ENCODE data around the gene NDUFC2. TPM values are rescaled to one million over a fixed set of nuclear protein-coding genes. Genes with fewer than 3 reads are reported as not detected.

Gene NDUFC2
- total and polyA plus RNA-seq, 2 experiments from 2014 or later: 122 to 711 TPM

- peaks cover 3% of the 10 kb centered on the region for H3K4me1 ChIP-seq (ENCODE audit: insufficient read depth)
- H3K4me3 Mint-ChIP-seq: no peak overlapping the region
- no peak overlapping the region for H3K27ac Mint-ChIP-seq
- no peaks in the 10 kb centered on the region for H3K79me2 ChIP-seq (replicated peaks; ENCODE audit: insufficient read depth)
- peak; percentile 24 for DNase-seq (ENCODE audit: low spot score)
- ATAC-seq: peak; percentile 45
- no peaks in the 10 kb centered on the region for H3K36me3 ChIP-seq (ENCODE audit: insufficient read depth)
- 0 out of 2 replicates have a peak, but pooled peaks cover 2% of the 10 kb centered on the region for H3F3A ChIP-seq (replicated peaks; ENCODE audit: low read depth)
- H3K4me1 Mint-ChIP-seq: peaks cover 17% of the 10 kb centered on the region
- no peak overlapping the region for H3K4me3 ChIP-seq
- H3K27ac ChIP-seq (ENCODE audit: low read depth): no peak overlapping the region
- H3K27me3 ChIP-seq (ENCODE audit: insufficient read depth): no peaks in the 10 kb centered on the region
- H3K9me2 ChIP-seq (ENCODE audit: insufficient read depth): peaks cover 6% of the 10 kb centered on the region; the same call in 1 of the 2 replicates
- H3K4me2 ChIP-seq: no peak overlapping the region
- no peaks in the 10 kb centered on the region for H4K20me1 ChIP-seq (replicated peaks; ENCODE audit: insufficient read depth)
- 0 out of 4 replicates have a peak, but pooled peaks of 1 of the 2 experiments have one; percentile 15 for TF ChIP-seq CTCF (conservative IDR thresholded peaks at IDR 0.05; ENCODE audit: low read depth in 2 of 2)
- no peak for TF ChIP-seq POLR2AphosphoS5 (IDR thresholded peaks at IDR 0.05; ENCODE audit: low read depth)
- TF ChIP-seq ETS1 (IDR thresholded peaks at IDR 0.05): no peak
- H3K9me3 Mint-ChIP-seq: no peaks in the 10 kb centered on the region
- no peaks in the 10 kb centered on the region for H3K36me3 Mint-ChIP-seq (ENCODE audit: low read depth)
- peak overlapping the region; percentile 74 for H2AFZ ChIP-seq
- H3K27me3 Mint-ChIP-seq (ENCODE audit: insufficient read depth, low read depth, poor library complexity): peaks cover 8% of the 10 kb centered on the region
Measured at GRCh38 chr11:78040691-78041379, 38.8 kb downstream of the NDUFC2 start.

GRCh38 chr11:78039919-78040671 lies 39.6 kb downstream of the NDUFC2 start:
- H3K4me2 ChIP-seq: no peak overlapping the region
- no peaks in the 10 kb centered on the region for H3K79me2 ChIP-seq (replicated peaks; ENCODE audit: insufficient read depth)

More at GRCh38 chr11:78039919-78040671, 39.6 kb downstream of the NDUFC2 start:
- peaks cover 3% of the 10 kb centered on the region for H3K4me1 ChIP-seq (ENCODE audit: insufficient read depth)
- H3K36me3 Mint-ChIP-seq (ENCODE audit: low read depth): no peaks in the 10 kb centered on the region
- H3K36me3 ChIP-seq (ENCODE audit: insufficient read depth): no peaks in the 10 kb centered on the region
- peaks cover 4% of the 10 kb centered on the region for H3K27me3 Mint-ChIP-seq (ENCODE audit: insufficient read depth, low read depth, poor library complexity)
- ATAC-seq (no peak), DNase-seq (ENCODE audit: low spot score) (no peak)
- H3F3A ChIP-seq (replicated peaks; ENCODE audit: low read depth): no peaks in the 10 kb centered on the region
- H4K20me1 ChIP-seq (replicated peaks; ENCODE audit: insufficient read depth): no peaks in the 10 kb centered on the region
- peak overlapping the region; percentile 70 for H3K27ac ChIP-seq (ENCODE audit: low read depth)
- peaks cover 14% of the 10 kb centered on the region for H3K4me1 Mint-ChIP-seq
- no peak overlapping the region for H3K4me3 ChIP-seq
- TF ChIP-seq JUNB (IDR thresholded peaks at IDR 0.05; ENCODE audit: unreplicated experiment) (no peak), ZNF462 (CRISPR knock-in tag; IDR thresholded peaks at IDR 0.05) (no peak), STAT1 (IDR thresholded peaks at IDR 0.05; ENCODE audit: unreplicated experiment) (no peak)
- H3K27ac Mint-ChIP-seq: 0 out of 2 replicates have a peak overlapping the region, but pooled peaks have one; percentile 6
- H3K4me3 Mint-ChIP-seq: no peak overlapping the region
- H3K9me3 Mint-ChIP-seq: no peaks in the 10 kb centered on the region
- peaks cover 6% of the 10 kb centered on the region; the same call in 1 of the 2 replicates for H3K9me2 ChIP-seq (ENCODE audit: insufficient read depth)
- H3K27me3 ChIP-seq (ENCODE audit: insufficient read depth): no peaks in the 10 kb centered on the region
- peak overlapping the region; percentile 96 for H2AFZ ChIP-seq
